Fibroblast of mammary gland (primary cell): ENCODE data around the gene HMGXB4.
"Not testable (repeated sequence)": the region's sequence is repeated elsewhere in the genome, so short reads cannot be mapped to it uniquely, and the experiment has no call there.

Experiments
- DNase-seq: peaks from one replicate; pipeline ENCODE4 v3.0.0-alpha.2; 2010; ENCODE audit warnings: low read depth
- H3K4me3 ChIP-seq: 2 replicates; pipeline ENCODE4 v1.5.1; 2011; ENCODE audit warnings: low read depth, mild to moderate bottlenecking, low read length, moderate library complexity; ENCODE audit not compliant: control insufficient read depth
- CTCF ChIP-seq: conservative IDR thresholded peaks from 2 replicates; pipeline ENCODE4 v1.5.1; 2011; ENCODE audit warnings: low read depth, low read length, inconsistent platforms; ENCODE audit not compliant: control insufficient read depth, insufficient read depth

The HMGXB4 gene

DNA sequence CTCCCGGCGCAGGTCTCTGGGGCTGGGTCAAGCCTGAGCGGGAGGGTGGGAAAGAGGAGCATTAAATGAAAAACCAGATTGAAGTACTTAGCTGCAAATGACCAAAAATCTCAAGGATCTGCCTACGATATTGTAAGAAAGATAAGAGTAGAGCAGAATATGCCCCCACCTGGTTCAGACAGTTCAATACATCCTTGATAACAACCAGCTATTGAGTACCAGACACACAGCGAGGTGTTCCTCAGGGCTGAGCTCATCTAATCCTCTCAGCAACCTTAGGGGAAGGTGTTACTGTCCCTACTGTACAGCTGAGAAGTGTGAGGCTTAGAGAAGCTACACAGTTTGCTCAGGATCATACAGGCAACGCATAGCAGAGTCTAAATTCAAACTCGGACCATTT is 27.4 kb upstream of the HMGXB4 start:
- DNase-seq: no peak
- no peak overlapping the region for H3K4me3 ChIP-seq
- no peak for TF ChIP-seq CTCF

DNA sequence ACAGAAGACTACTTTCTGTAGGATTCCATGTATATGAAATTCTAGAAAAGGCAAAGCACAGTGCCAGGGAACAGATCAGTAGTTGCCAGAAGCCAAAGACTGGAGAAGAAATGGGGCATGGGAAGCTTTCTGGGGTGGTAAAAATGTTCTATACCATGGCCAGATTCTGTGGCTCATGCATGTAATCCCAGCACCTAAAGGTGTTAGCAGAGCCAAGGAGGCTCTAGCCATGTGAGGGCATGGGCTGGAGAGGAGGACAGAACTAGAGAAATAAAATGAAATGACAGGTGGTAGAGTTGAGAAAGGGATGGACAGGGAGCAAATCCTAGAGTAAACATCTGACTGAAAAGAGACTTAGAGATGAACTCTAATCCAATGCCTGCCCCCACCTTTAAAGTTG is 26.9 kb upstream of the HMGXB4 start:
- no peak for TF ChIP-seq CTCF
- no peak for DNase-seq
- H3K4me3 ChIP-seq: no peak overlapping the region

DNA sequence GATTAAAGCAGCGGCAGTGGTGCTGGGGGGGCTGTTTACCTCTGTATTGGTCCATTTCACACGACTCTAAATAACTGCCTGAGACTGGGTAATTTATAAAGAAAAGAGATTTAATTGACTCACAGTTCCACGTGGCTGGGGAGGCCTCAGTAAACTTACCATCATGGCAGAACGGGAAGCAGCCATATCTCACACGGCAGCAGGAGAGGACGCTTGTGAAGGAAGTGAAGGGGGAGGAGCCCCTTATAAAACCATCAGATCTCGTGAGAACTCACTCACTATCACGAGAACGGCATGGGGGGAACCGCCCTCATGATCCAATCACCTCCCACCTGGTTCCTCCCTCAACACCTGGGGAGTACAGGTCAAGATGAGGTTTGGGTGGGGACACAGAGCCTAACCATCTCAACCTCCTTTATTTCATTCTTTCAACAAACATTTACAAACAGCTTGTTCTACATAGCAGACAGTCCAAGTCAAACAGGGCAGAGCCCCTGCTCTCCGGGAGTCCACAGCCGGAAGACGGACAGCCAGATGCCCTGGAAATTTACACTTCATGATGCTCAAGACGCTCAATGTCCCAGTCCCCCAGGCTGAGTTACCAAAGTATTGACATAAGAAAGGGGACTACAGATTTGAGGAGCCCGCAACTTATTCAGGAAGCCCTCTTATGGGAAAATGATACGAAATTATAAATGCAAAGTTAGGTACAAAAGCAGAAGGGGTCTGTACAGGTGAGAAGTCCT is 26.3 kb upstream of the HMGXB4 start:
- TF ChIP-seq CTCF: no peak
- H3K4me3 ChIP-seq: no peak overlapping the region
- DNase-seq: no peak

- H3K4me3 ChIP-seq: no peak overlapping the region
- DNase-seq: peak; percentile 68
- TF ChIP-seq CTCF: peak; percentile 98
Observed at GRCh38 chr22:35231585-35232084, 25.7 kb upstream of the HMGXB4 start.

DNA sequence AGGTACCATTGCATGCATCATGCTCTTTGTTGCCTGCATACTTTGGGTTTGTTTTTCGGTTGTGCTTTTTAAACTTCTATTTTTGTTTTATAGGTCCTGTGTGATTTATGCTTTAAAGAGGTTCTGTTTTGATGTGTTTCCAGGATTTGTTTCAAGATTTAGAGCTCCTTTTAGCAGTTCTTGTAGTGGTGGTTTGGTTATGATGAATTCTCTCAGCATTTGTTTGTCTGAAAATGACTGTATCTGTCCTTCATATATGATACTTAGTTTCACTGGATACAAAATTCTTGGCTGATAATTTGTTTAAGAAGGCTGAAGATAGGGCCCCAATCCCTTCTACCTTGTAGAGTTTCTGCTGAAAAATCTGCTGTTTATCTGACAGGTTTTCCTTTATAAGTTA is 18.5 kb upstream of the HMGXB4 start:
- not testable (repeated sequence) for DNase-seq

GRCh38 chr22:35244507-35244906 is 12.8 kb upstream of the HMGXB4 start:
- DNase-seq: not testable (repeated sequence)

More for the DNA sequence above, 18.5 kb upstream of the HMGXB4 start:
- H3K4me3 ChIP-seq: not testable (repeated sequence)

GRCh38 chr22:35250156-35250555 is 7.1 kb upstream of the HMGXB4 start:
- no peak for TF ChIP-seq CTCF
- DNase-seq: no peak

More at GRCh38 chr22:35244507-35244906, 12.8 kb upstream of the HMGXB4 start:
- not testable (repeated sequence) for H3K4me3 ChIP-seq

DNA sequence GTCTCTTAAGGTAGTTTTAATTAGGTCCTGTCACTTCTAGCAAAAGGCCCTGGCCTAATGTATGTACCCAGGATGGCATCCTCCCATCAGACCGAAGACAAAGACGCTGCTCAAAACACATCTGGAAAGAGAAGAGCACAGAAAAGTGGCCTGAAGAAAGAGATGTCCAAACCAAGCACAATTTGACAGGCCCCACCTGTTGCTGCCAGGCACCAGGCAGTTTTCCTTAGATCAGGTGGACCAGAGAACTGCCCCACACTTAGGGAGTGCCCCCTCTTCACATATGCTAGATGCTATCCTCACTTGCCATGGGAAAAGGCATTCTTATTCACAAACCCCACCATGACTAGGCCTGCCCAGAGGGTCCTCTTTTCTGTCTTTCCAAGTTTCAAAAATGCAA is 3.3 kb upstream of the HMGXB4 start:
- DNase-seq: no peak
- no peak overlapping the region for H3K4me3 ChIP-seq
- TF ChIP-seq CTCF: no peak

More at GRCh38 chr22:35250156-35250555, 7.1 kb upstream of the HMGXB4 start:
- no peak overlapping the region for H3K4me3 ChIP-seq
